Brain microvascular endothelial cell (primary cell): Measurements from ENCODE around the gene HMGCL.
A peak's percentile ranks its signal among the peaks of the same experiment; 100 is the strongest.

Experiments
- DNase-seq: peaks from one replicate; pipeline ENCODE4 v3.0.0-alpha.2; 2020
- H3K27ac ChIP-seq: fragments of 250-450 bp; sonication (Bioruptor Pico); 2 replicates; pipeline ENCODE4 v1.5.1; 2020; ENCODE audit warnings: mild to moderate bottlenecking, moderate library complexity
- H3K27me3 ChIP-seq: fragments of 250-450 bp; sonication (Bioruptor Pico); replicated peaks from 2 replicates; pipeline ENCODE4 v1.5.1; 2020; ENCODE audit warnings: mild to moderate bottlenecking
- H3K36me3 ChIP-seq: fragments of 250-450 bp; sonication (Bioruptor Pico); replicated peaks from 2 replicates; pipeline ENCODE4 v1.5.1; 2020; ENCODE audit warnings: mild to moderate bottlenecking
- H3K4me3 ChIP-seq: 2 replicates; pipeline ENCODE4 v1.5.1; 2011; ENCODE audit warnings: low read depth, mild to moderate bottlenecking, control low read depth, low read length, moderate library complexity
- CTCF ChIP-seq: IDR thresholded peaks from 2 replicates; pipeline ENCODE4 v1.5.1; 2011; ENCODE audit warnings: low read depth, mild to moderate bottlenecking, moderate library complexity, low read length, control low read depth, inconsistent platforms; ENCODE audit errors: missing control alignments
- in situ Hi-C: cut with HindIII; loops from 2 replicates; pipeline ENCODE4 v1.10.0; 2017; ENCODE audit warnings: low sequenced_read_pairs, low pct_ligation_motif_present

Gene HMGCL

GRCh38 chr1:23776217-23776616 lies 49.0 kb downstream of the HMGCL start:
- TF ChIP-seq CTCF: no peak
- no peak overlapping the region for H3K27ac ChIP-seq
- DNase-seq: no peak
- no peaks in the 10 kb centered on the region for H3K36me3 ChIP-seq
- H3K27me3 ChIP-seq: no peaks in the 10 kb centered on the region
- in situ Hi-C loops: no loop called here
- H3K4me3 ChIP-seq: no peak overlapping the region

- H3K36me3 ChIP-seq: no peaks in the 10 kb centered on the region
- in situ Hi-C loops: no loop called here
- DNase-seq: no peak
- no peak for TF ChIP-seq CTCF
- H3K4me3 ChIP-seq: no peak overlapping the region
- H3K27me3 ChIP-seq: no peaks in the 10 kb centered on the region
- H3K27ac ChIP-seq: no peak overlapping the region
These were observed 50.9 kb downstream of the HMGCL start for GRCh38 chr1:23774174-23774880.

- DNase-seq: no peak
- in situ Hi-C loops: no loop called here
- no peak for TF ChIP-seq CTCF
- Histone ChIP-seq H3K27ac (no peak overlapping the region), H3K36me3 (no peaks in the 10 kb centered on the region), H3K4me3 (no peak overlapping the region), H3K27me3 (no peaks in the 10 kb centered on the region)
These were observed 52.4 kb downstream of the HMGCL start for GRCh38 chr1:23772854-23773242.

- no peaks in the 10 kb centered on the region for H3K27me3 ChIP-seq
- no peak overlapping the region for H3K4me3 ChIP-seq
- peak; percentile 88 for DNase-seq
- in situ Hi-C loops: no loop called here
- H3K36me3 ChIP-seq: no peaks in the 10 kb centered on the region
- peak; percentile 99 for TF ChIP-seq CTCF
- no peak overlapping the region for H3K27ac ChIP-seq
These were observed 53.0 kb downstream of the HMGCL start for GRCh38 chr1:23772049-23772853.

GRCh38 chr1:23768733-23769132 lies 56.5 kb downstream of the HMGCL start:
- no peak for DNase-seq
- TF ChIP-seq CTCF: no peak
- Histone ChIP-seq H3K4me3 (no peak overlapping the region), H3K27ac (no peak overlapping the region), H3K36me3 (peaks cover 11% of the 10 kb centered on the region), H3K27me3 (no peaks in the 10 kb centered on the region)
- in situ Hi-C loops: no loop called here
